Epithelial cell of proximal tubule (primary cell): ENCODE measurements around the gene ANKIB1. TPM values are rescaled to one million over a fixed set of nuclear protein-coding genes. Genes with fewer than 3 reads are reported as not detected.

Experiments used
- DNase-seq: peaks from one replicate; pipeline ENCODE4 v3.0.0-alpha.2; 2011; ENCODE audit warnings: low read depth
- H3K4me3 ChIP-seq: 2 replicates; pipeline ENCODE4 v1.5.1; 2011; ENCODE audit warnings: low read depth, mild to moderate bottlenecking, low read length
- total RNA-seq: library from RNA; depleted of rRNA; stranded (reverse); fragments of >200 nt; gene quantifications from 2 replicates; pipeline ENCODE4 v1.2.3, GENCODE V29; 2015
- TF ChIP-seq, protein P1 (sequence below): conservative IDR thresholded peaks from 2 replicates; pipeline ENCODE4 v1.5.1; 2012; ENCODE audit warnings: low read depth, mild to moderate bottlenecking, low read length

Gene ANKIB1
- 20.9 and 27.3 TPM in 2 replicates for total RNA-seq

DNA sequence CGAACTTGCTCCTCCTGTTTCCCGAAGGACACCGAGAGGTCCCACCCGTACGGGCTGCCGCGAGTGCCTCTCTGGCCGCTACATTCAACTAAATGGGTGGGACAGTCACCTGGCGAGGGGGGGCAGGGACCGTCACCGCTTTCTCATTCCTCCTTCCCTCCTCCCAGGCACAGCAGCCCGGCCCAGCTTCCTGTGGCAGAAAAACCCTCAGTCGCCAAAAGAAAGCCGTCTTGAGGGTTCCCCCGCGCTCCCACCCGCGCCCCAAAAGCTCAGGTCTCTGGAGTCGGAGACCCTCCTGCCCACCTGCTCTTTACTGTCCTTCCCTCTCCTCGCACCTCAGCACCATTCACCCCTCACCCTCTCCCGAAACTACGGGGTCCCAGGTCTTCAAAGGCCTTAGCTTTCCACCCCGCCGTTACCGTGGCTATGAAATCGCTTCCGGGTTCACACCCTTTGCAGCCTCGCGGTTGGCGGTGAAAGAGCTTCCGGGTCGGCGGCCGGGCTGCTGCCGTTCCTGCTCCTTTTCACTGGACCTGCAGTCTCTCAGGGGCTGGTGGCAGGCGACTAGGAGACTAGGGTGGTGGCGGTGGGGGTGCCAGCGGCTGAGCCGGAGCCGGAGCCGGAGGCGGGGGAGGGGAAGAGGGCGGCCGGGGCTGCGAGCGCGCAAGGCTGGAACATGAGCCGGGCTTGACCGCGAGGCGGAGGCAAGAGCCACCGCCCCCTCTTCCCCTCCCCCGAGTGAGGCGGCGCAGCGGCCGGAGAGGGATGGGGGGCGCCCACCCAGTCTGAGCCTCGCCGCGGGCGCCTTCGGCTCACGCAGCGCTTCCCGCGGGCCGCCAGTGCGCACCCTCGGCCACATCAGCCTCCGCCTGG lies at the start of gene ANKIB1, which contains the start of gene KRIT1:
Gene ANKIB1 (plus strand): TSS at position 488 of the 873 bp plus-strand sequence. CDS start 49,005 bp downstream, outside the sequence.
Gene KRIT1 (minus strand): TSS at position 428 of the 873 bp plus-strand sequence. CDS start 3,779 bp downstream, outside the sequence.
- TF ChIP-seq, protein P1, sequence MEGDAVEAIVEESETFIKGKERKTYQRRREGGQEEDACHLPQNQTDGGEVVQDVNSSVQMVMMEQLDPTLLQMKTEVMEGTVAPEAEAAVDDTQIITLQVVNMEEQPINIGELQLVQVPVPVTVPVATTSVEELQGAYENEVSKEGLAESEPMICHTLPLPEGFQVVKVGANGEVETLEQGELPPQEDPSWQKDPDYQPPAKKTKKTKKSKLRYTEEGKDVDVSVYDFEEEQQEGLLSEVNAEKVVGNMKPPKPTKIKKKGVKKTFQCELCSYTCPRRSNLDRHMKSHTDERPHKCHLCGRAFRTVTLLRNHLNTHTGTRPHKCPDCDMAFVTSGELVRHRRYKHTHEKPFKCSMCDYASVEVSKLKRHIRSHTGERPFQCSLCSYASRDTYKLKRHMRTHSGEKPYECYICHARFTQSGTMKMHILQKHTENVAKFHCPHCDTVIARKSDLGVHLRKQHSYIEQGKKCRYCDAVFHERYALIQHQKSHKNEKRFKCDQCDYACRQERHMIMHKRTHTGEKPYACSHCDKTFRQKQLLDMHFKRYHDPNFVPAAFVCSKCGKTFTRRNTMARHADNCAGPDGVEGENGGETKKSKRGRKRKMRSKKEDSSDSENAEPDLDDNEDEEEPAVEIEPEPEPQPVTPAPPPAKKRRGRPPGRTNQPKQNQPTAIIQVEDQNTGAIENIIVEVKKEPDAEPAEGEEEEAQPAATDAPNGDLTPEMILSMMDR = peak; percentile 14
- no peak for DNase-seq
- H3K4me3 ChIP-seq = peak within 1 kb of the TSS; percentile 96

DNA sequence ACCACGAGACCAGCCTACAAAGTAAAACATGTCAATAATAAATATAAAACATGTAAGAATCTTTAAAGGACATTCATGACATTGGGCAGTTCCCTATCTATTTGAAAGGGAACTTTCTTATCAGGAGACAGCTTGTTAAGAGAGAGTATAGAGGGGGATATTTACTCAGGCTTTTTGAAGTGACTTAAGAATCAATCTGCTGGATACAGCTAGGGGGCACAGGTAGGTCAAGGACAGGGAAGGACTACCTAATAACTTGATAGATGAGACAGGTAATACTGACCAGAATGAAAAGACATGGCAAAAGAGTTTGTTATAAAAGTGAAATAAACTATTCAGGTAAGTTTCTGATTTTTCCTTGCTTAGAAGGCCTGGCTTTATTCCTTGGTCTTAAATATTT lies 45.0 kb upstream of the ANKIB1 start:
- H3K4me3 ChIP-seq = no peak overlapping the region
- TF ChIP-seq, protein P1 = peak; percentile 7
- DNase-seq = no peak

- TF ChIP-seq, protein P1 = no peak
- no peak overlapping the region for H3K4me3 ChIP-seq
- DNase-seq = no peak
These were observed 39.8 kb upstream of the ANKIB1 start for GRCh38 chr7:92205987-92206386.

DNA sequence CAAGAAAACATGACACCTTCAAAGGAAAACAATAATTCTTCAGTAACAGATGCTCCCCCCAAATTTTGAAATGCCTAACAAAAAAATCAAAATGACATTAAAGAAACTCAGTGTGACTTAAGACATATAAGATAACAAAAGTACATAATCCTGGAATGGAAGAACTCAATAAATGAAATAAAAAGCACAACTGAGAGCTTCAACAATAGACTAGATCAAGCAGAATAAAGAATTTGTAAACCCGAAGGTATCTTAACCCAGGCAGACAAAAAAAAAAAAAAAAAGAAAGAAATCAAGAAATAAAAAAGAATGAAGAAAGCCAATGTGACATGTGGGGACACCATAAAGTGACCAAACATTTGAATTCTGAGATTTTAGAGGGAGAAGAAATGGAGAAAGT lies 39.1 kb upstream of the ANKIB1 start:
- TF ChIP-seq, protein P1 = no peak
- no peak overlapping the region for H3K4me3 ChIP-seq
- DNase-seq = no peak

DNA sequence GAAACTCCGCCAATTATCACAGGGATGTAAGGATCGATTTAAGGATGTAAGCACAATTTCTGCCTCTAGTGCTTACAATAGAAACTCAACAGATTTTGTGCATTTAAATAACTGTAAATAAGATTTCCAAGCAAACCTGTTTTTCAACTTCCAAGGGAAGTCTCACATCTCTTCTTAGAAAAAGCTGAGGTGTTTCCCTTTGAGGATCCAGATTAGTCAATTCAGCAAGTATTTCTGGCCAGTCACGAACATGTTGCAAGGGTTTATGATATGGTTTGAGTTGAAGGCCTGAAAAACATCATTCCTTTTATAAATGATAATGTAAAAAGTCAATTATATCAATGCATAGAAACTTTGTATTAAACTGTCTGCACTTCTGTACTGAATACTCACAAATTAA lies 24.0 kb upstream of the ANKIB1 start:
- TF ChIP-seq, protein P1 = no peak
- no peak for DNase-seq
- no peak overlapping the region for H3K4me3 ChIP-seq

- DNase-seq = no peak
- no peak overlapping the region for H3K4me3 ChIP-seq
- TF ChIP-seq, protein P1 = no peak
These were observed 18.8 kb upstream of the ANKIB1 start for GRCh38 chr7:92226981-92227380.
